Measurements from ENCODE around the gene CABP1. TPM values are rescaled to one million over a fixed set of nuclear protein-coding genes. Genes with fewer than 3 reads are reported as not detected.
A peak's percentile ranks its signal among the peaks of the same experiment; 100 is the strongest.

Gene CABP1
- total and polyA plus RNA-seq, 4 donors: 0.05 to 0.12 (median 0.08) TPM; not detected in 1

- under 1% methylated on average over 31 of the region's 31 CpGs for WGBS
- H3K27me3 ChIP-seq (ENCODE audit: control insufficient read depth in 4 of 4, insufficient read depth in 4 of 4, low read length in 3 of 4): no peaks in the 10 kb centered on the region
- peaks cover 8 to 52% (median 43%) of the 10 kb centered on the region in 4 donors for H3K4me1 ChIP-seq (ENCODE audit: control insufficient read depth in 4 of 4, insufficient read depth in 4 of 4, low read length in 3 of 4)
- no peaks in the 10 kb centered on the region for H3K9me3 ChIP-seq (ENCODE audit: control insufficient read depth in 4 of 4, low read length in 3 of 4)
- H3K36me3 ChIP-seq (ENCODE audit: control insufficient read depth in 4 of 4, insufficient read depth in 3 of 4, low read depth in 1 of 4, low read length in 3 of 4): no peaks in the 10 kb centered on the region
- H3K9ac ChIP-seq (ENCODE audit: low read depth in 1 of 2, low read length in 2 of 2): peak overlapping the region; percentile 78 to 83
- H3K4me3 ChIP-seq (ENCODE audit: low read depth in 1 of 3, low read length in 3 of 3): peak overlapping the region; percentile 73 to 93 (median 88)
- DNase-seq (ENCODE audit: low spot score): peak; percentile 41
- TF ChIP-seq REST (IDR thresholded peaks at IDR 0.05) (no peak), YY1 (IDR thresholded peaks at IDR 0.05) (no peak), RXRA (IDR thresholded peaks at IDR 0.05) (no peak), ZBTB33 (IDR thresholded peaks at IDR 0.05) (no peak), HNF4G (IDR thresholded peaks at IDR 0.05) (no peak), JUND (IDR thresholded peaks at IDR 0.05) (no peak), FOXA2 (IDR thresholded peaks at IDR 0.05) (no peak), GABPA (IDR thresholded peaks at IDR 0.05 in 1 of 2, conservative IDR thresholded peaks at IDR 0.05 in 1 of 2) (no peak), TAF1 (conservative IDR thresholded peaks at IDR 0.05) (no peak), ATF3 (IDR thresholded peaks at IDR 0.05) (no peak), HNF4A (conservative IDR thresholded peaks at IDR 0.05) (no peak), NR2F2 (IDR thresholded peaks at IDR 0.05) (no peak), CTCF (IDR thresholded peaks at IDR 0.05; ENCODE audit: low read depth, low read length, missing input control) (no peak), RAD21 (IDR thresholded peaks at IDR 0.05) (no peak), MAX (IDR thresholded peaks at IDR 0.05) (no peak)
- H3K27ac ChIP-seq (ENCODE audit: low read depth in 1 of 2, low read length in 2 of 2): peak overlapping the region; percentile 75 to 89
Observed at GRCh38 chr12:120687578-120688289, 47.3 kb downstream of the CABP1 start.
